HEK293 (cell line): ENCODE measurements around the gene PADI3.

Source experiments
- GLIS1 ChIP-seq: fragments of 450-650 bp; formaldehyde crosslinking; IDR thresholded peaks from 2 replicates; pipeline ENCODE4 v1.5.1; 2016; ENCODE audit warnings: missing biosample characterization, missing genetic modification characterization
- SP7 ChIP-seq: fragments of 450-650 bp; formaldehyde crosslinking; IDR thresholded peaks from 2 replicates; pipeline ENCODE4 v1.5.1; 2016; ENCODE audit warnings: missing biosample characterization, missing genetic modification characterization
- ZBTB48 ChIP-seq: fragments of 450-650 bp; formaldehyde crosslinking; IDR thresholded peaks from 2 replicates; pipeline ENCODE4 v1.5.1; 2016; ENCODE audit warnings: missing biosample characterization, missing genetic modification characterization
- ZBTB8A ChIP-seq: fragments of 450-650 bp; formaldehyde crosslinking; IDR thresholded peaks from 2 replicates; pipeline ENCODE4 v1.5.1; 2016; ENCODE audit warnings: missing biosample characterization, missing genetic modification characterization
- ZFHX2 ChIP-seq: fragments of 450-650 bp; formaldehyde crosslinking; conservative IDR thresholded peaks from 2 replicates; pipeline ENCODE4 v1.5.1; 2016; ENCODE audit warnings: missing biosample characterization, missing genetic modification characterization
- ZIC2 ChIP-seq: fragments of 450-650 bp; formaldehyde crosslinking; IDR thresholded peaks from 2 replicates; pipeline ENCODE4 v1.5.1; 2016; ENCODE audit warnings: missing biosample characterization, missing genetic modification characterization
- ZNF140 ChIP-seq: fragments of 450-650 bp; formaldehyde crosslinking; IDR thresholded peaks from 2 replicates; pipeline ENCODE4 v1.5.1; 2016; ENCODE audit warnings: missing biosample characterization, missing genetic modification characterization
- ZNF146 ChIP-seq: fragments of 450-650 bp; formaldehyde crosslinking; IDR thresholded peaks from 2 replicates; pipeline ENCODE4 v1.5.1; 2016; ENCODE audit warnings: missing biosample characterization, missing genetic modification characterization
- ZNF2 ChIP-seq: fragments of 450-650 bp; formaldehyde crosslinking; IDR thresholded peaks from 2 replicates; pipeline ENCODE4 v1.5.1; 2016; ENCODE audit warnings: missing biosample characterization, missing genetic modification characterization
- ZNF366 ChIP-seq: fragments of 450-650 bp; formaldehyde crosslinking; conservative IDR thresholded peaks from 2 replicates; pipeline ENCODE4 v1.5.1; 2016; ENCODE audit warnings: missing biosample characterization, missing genetic modification characterization
- ZNF514 ChIP-seq: fragments of 450-650 bp; formaldehyde crosslinking; IDR thresholded peaks from 2 replicates; pipeline ENCODE4 v1.5.1; 2016; ENCODE audit warnings: missing biosample characterization, missing genetic modification characterization
- ZNF561 ChIP-seq: fragments of 450-650 bp; IDR thresholded peaks from 2 replicates; pipeline ENCODE4 v1.5.1; 2018; ENCODE audit warnings: missing biosample characterization, missing genetic modification characterization, borderline replicate concordance
- ZNF571 ChIP-seq: fragments of 450-650 bp; formaldehyde crosslinking; IDR thresholded peaks from 2 replicates; pipeline ENCODE4 v1.5.0; 2017; ENCODE audit warnings: missing biosample characterization, missing genetic modification characterization
- ZNF600 ChIP-seq: fragments of 450-650 bp; formaldehyde crosslinking; IDR thresholded peaks from 2 replicates; pipeline ENCODE4 v1.5.1; 2016; ENCODE audit warnings: missing biosample characterization, missing genetic modification characterization
- ZNF629 ChIP-seq: fragments of 450-650 bp; formaldehyde crosslinking; IDR thresholded peaks from 2 replicates; pipeline ENCODE4 v1.5.1; 2017; ENCODE audit warnings: missing biosample characterization, missing genetic modification characterization
- TF ChIP-seq, protein P1 (sequence below): fragments of 450-650 bp; formaldehyde crosslinking; IDR thresholded peaks from 2 replicates; pipeline ENCODE4 v1.5.1; 2016; ENCODE audit warnings: missing biosample characterization, missing genetic modification characterization
- TF ChIP-seq, protein P2 (sequence below): fragments of 450-650 bp; formaldehyde crosslinking; conservative IDR thresholded peaks from 2 replicates; pipeline ENCODE4 v1.5.1; 2016; ENCODE audit warnings: low read depth, missing biosample characterization, missing genetic modification characterization
- TF ChIP-seq, protein P3 (sequence below): fragments of 450-650 bp; formaldehyde crosslinking; IDR thresholded peaks from 2 replicates; pipeline ENCODE4 v1.5.1; 2016; ENCODE audit warnings: missing biosample characterization, missing genetic modification characterization
- TF ChIP-seq, protein P4 (sequence below): fragments of 450-650 bp; formaldehyde crosslinking; IDR thresholded peaks from 2 replicates; pipeline ENCODE4; 2016; ENCODE audit warnings: missing biosample characterization, missing genetic modification characterization
- TF ChIP-seq, protein P5 (sequence below): fragments of 450-650 bp; formaldehyde crosslinking; IDR thresholded peaks from 2 replicates; pipeline ENCODE4 v1.5.1; 2016; ENCODE audit warnings: missing biosample characterization, missing genetic modification characterization

The PADI3 gene

DNA sequence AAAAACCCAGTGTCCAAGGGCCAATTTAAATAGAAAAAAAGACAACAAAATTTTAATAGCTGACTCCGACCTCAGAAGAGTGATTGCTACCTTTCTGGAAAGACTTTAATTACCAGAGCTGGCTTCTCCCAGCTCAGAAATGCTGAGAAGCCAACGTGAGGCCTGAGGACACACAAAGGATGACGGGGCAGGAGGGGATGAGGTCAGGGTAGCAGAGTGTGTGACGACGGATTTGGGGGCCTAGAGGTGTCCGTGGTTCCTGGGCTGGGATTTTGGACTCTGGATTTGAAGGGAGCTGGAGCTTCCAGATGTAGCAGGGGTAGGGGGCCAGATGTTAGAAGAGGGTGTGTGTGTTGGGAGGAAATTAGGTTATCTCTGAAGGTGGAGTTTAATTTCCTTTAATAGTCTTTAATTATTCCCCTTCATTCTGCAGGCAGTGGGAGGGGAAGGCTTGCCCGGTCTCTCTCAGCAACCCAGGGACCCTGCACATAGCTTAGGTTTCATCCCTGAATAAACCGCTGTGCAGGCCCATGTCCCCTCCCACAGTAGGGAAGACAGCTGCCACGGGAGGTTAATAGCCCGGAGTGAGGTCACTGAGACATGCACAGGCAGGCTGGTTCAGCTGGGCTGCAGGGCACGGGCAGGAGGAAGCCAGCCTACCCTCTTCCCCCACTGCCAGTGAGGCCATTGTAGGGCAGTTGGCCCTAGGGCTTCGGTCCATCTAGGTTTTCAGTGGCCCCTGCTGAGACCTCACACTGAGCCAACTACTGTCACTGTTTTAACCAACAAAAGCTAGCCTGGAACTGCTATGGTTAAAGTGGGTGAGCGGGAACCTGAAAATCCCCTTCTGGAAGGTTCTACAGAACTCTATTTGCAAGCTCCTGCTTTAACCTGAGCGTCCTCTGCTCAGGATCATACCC lies 3.8 kb upstream of the PADI3 start (continued):
- TF ChIP-seq, protein P1, sequence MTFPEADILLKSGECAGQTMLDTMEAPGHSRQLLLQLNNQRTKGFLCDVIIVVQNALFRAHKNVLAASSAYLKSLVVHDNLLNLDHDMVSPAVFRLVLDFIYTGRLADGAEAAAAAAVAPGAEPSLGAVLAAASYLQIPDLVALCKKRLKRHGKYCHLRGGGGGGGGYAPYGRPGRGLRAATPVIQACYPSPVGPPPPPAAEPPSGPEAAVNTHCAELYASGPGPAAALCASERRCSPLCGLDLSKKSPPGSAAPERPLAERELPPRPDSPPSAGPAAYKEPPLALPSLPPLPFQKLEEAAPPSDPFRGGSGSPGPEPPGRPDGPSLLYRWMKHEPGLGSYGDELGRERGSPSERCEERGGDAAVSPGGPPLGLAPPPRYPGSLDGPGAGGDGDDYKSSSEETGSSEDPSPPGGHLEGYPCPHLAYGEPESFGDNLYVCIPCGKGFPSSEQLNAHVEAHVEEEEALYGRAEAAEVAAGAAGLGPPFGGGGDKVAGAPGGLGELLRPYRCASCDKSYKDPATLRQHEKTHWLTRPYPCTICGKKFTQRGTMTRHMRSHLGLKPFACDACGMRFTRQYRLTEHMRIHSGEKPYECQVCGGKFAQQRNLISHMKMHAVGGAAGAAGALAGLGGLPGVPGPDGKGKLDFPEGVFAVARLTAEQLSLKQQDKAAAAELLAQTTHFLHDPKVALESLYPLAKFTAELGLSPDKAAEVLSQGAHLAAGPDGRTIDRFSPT = peak; percentile 49; the same call in 1 of the 2 replicates
- peak; percentile 47 for TF ChIP-seq ZNF600 (tag by site-specific recombination)
- peak; percentile 53; the same call in 1 of the 2 replicates for TF ChIP-seq ZBTB48
- TF ChIP-seq ZNF514 (tag by site-specific recombination) = no peak
- 0 out of 2 replicates have a peak, but pooled peaks have one; percentile 38 for TF ChIP-seq ZNF366 (tag by site-specific recombination)
- TF ChIP-seq ZNF2 (tag by site-specific recombination) = no peak
- TF ChIP-seq ZNF146 (tag by site-specific recombination) = no peak
- peak; percentile 62 for TF ChIP-seq GLIS1 (tag by site-specific recombination)
- TF ChIP-seq ZNF629 (tag by site-specific recombination) = peak; percentile 30; the same call in 1 of the 2 replicates
- TF ChIP-seq, protein P2, sequence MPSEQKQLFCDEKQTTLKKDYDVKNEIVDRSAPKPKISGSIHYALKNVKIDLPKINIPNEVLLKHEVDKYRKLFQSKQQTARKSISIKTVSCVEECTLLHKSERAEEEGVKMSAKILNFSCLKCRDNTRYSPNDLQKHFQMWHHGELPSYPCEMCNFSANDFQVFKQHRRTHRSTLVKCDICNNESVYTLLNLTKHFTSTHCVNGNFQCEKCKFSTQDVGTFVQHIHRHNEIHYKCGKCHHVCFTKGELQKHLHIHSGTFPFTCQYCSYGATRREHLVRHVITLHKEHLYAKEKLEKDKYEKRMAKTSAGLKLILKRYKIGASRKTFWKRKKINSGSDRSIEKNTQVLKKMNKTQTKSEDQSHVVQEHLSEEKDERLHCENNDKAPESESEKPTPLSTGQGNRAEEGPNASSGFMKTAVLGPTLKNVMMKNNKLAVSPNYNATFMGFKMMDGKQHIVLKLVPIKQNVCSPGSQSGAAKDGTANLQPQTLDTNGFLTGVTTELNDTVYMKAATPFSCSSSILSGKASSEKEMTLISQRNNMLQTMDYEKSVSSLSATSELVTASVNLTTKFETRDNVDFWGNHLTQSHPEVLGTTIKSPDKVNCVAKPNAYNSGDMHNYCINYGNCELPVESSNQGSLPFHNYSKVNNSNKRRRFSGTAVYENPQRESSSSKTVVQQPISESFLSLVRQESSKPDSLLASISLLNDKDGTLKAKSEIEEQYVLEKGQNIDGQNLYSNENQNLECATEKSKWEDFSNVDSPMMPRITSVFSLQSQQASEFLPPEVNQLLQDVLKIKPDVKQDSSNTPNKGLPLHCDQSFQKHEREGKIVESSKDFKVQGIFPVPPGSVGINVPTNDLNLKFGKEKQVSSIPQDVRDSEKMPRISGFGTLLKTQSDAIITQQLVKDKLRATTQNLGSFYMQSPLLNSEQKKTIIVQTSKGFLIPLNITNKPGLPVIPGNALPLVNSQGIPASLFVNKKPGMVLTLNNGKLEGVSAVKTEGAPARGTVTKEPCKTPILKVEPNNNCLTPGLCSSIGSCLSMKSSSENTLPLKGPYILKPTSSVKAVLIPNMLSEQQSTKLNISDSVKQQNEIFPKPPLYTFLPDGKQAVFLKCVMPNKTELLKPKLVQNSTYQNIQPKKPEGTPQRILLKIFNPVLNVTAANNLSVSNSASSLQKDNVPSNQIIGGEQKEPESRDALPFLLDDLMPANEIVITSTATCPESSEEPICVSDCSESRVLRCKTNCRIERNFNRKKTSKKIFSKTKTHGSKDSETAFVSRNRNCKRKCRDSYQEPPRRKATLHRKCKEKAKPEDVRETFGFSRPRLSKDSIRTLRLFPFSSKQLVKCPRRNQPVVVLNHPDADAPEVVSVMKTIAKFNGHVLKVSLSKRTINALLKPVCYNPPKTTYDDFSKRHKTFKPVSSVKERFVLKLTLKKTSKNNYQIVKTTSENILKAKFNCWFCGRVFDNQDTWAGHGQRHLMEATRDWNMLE (tag by site-specific recombination) = no peak
- TF ChIP-seq, protein P3, sequence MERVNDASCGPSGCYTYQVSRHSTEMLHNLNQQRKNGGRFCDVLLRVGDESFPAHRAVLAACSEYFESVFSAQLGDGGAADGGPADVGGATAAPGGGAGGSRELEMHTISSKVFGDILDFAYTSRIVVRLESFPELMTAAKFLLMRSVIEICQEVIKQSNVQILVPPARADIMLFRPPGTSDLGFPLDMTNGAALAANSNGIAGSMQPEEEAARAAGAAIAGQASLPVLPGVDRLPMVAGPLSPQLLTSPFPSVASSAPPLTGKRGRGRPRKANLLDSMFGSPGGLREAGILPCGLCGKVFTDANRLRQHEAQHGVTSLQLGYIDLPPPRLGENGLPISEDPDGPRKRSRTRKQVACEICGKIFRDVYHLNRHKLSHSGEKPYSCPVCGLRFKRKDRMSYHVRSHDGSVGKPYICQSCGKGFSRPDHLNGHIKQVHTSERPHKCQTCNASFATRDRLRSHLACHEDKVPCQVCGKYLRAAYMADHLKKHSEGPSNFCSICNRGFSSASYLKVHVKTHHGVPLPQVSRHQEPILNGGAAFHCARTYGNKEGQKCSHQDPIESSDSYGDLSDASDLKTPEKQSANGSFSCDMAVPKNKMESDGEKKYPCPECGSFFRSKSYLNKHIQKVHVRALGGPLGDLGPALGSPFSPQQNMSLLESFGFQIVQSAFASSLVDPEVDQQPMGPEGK (tag by site-specific recombination) = peak; percentile 53; the same call in 1 of the 2 replicates
- peak; percentile 94 for TF ChIP-seq ZIC2 (tag by site-specific recombination)
- no peak for TF ChIP-seq ZNF140 (tag by site-specific recombination)
- TF ChIP-seq, protein P4, sequence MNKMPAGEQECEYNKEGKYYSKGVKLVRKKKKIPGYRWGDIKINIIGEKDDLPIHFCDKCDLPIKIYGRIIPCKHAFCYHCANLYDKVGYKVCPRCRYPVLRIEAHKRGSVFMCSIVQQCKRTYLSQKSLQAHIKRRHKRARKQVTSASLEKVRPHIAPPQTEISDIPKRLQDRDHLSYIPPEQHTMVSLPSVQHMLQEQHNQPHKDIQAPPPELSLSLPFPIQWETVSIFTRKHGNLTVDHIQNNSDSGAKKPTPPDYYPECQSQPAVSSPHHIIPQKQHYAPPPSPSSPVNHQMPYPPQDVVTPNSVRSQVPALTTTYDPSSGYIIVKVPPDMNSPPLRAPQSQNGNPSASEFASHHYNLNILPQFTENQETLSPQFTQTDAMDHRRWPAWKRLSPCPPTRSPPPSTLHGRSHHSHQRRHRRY = no peak
- TF ChIP-seq SP7 (tag by site-specific recombination) = peak; percentile 65
- 0 out of 2 replicates have a peak, but pooled peaks have one; percentile 6 for TF ChIP-seq ZFHX2
- 0 out of 2 replicates have a peak, but pooled peaks have one; percentile 27 for TF ChIP-seq ZBTB8A (tag by site-specific recombination)
- no peak for TF ChIP-seq ZNF561 (tag by site-specific recombination)
- TF ChIP-seq ZNF571 = no peak
- TF ChIP-seq, protein P5, sequence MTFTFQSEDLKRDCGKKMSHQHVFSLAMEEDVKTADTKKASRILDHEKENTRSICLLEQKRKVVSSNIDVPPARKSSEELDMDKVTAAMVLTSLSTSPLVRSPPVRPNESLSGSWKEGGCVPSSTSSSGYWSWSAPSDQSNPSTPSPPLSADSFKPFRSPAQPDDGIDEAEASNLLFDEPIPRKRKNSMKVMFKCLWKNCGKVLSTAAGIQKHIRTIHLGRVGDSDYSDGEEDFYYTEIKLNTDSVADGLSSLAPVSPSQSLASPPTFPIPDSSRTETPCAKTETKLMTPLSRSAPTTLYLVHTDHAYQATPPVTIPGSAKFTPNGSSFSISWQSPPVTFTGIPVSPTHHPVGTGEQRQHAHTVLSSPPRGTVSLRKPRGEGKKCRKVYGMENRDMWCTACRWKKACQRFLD (tag by site-specific recombination) = no peak
